GM18858 (cell line): Measurements from ENCODE around the gene STAB2.
"Not testable (repeated sequence)": the region's sequence is repeated elsewhere in the genome, so short reads cannot be mapped to it uniquely, and the experiment has no call there.

Experiments
- ATAC-seq: cut with Tn5 transposase; IDR thresholded peaks from one replicate; pipeline ENCODE4 v1.9.1; 2021; ENCODE audit not compliant: unreplicated experiment

Gene STAB2

DNA sequence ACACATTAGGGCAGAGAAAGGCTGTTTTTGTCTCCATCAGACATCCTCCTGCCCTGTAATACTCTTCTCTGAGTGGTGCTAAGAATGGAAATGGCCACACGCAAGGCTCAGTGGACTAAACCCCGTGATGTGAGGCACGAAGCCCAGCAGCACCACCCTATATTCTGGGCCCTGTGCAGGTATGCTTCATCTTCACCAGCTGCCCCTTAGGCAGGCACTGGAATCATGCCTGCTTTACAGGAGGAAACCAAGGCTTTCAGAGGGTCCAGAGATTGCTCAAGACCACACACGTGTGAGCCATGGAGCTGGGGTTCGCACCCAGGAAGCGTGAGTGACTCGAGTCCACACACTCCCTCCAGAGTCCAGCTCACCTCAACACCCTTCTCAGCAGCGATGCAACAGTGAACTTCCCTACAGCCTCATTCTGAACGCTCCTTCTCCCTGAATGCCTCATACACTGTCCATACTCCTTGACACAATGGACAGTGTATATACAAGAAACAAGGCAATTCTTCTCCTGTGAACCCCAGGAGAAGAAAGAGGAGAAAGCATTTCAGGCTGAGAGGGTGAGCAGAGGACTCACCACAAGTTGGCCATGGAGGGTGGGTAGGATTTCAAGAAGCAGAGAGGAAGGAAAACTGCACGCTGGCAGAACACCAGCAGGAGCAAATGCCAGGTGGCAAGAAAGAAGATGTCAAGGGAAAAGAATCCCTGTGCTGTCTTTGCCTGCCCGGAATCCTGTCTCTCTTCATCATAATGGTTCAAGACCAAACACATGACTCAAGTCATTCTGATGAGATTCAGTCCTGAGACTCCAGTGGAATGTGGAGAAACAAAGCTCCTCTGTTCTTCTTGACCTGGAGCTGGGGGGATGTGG lies 214.9 kb downstream of the STAB2 start:
- no peak for ATAC-seq

- no peak for ATAC-seq
Observed at GRCh38 chr12:103802586-103802886, 215.5 kb downstream of the STAB2 start.

- no peak for ATAC-seq
Observed at GRCh38 chr12:103803847-103804246, 216.8 kb downstream of the STAB2 start.

DNA sequence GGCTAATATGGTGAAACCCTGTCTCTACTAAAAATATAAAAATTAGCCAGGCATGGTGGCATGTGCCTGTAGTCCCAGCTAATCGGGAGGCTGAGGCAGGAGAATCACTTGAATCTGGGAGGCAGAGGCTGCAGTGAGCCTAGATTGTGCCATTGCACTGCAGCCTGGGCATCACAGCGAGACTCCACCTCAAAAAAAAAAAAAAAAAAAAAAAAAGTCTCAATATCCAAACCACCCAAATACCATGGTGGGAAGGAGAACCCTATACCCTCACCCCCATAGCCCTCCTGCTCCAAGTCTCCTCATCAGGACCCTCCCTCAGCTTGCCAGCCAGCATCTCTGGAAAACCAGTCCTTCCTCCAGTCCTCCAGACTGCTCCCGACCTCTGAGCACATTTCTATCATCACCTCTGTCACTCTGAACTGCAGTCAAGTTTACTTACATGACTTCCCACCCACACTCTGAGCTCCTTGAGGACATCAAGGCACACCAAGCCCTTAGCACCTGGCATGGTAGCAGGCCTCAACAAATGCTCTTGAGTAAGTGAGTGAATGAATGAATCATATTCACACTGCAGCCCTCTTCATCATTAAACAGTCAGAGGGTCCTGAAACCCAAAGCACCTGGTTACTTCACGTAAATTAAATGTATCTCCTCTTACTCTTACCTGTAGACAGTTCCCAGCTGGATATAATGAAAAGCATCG lies 218.7 kb downstream of the STAB2 start:
- ATAC-seq: no peak

GRCh38 chr12:103806803-103807202 lies 219.7 kb downstream of the STAB2 start:
- no peak for ATAC-seq

DNA sequence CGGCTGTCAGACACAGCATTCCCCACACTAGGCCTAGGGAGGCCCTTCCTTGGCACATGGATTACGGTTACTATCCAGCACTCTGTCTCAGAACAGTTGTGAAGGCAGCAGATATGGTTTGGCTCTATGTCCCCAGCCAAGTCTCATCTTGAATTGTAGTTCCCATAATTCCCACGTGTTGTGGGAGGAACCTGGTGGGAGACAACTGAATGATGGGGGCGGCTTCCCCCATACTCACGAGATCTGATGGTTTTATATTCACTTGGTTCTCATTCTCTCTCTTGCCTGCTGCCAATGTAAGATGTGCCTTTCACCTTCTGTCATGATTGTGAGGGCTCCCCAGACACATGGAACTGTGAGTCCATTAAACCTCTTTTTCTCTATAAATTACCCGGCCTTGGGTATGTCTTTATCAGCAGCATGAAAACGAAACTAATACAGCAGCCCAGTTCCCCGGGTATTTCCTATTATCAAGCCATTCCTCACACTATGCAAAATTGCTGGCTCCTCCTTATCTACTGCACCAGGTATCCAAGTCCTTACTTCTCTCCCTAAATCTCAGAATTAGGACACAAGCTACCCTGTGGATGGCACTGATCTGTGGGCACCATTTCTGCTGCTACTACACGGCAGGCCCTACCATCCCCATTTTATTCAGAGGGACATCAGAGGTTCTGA lies 220.6 kb downstream of the STAB2 start:
- no peak for ATAC-seq

DNA sequence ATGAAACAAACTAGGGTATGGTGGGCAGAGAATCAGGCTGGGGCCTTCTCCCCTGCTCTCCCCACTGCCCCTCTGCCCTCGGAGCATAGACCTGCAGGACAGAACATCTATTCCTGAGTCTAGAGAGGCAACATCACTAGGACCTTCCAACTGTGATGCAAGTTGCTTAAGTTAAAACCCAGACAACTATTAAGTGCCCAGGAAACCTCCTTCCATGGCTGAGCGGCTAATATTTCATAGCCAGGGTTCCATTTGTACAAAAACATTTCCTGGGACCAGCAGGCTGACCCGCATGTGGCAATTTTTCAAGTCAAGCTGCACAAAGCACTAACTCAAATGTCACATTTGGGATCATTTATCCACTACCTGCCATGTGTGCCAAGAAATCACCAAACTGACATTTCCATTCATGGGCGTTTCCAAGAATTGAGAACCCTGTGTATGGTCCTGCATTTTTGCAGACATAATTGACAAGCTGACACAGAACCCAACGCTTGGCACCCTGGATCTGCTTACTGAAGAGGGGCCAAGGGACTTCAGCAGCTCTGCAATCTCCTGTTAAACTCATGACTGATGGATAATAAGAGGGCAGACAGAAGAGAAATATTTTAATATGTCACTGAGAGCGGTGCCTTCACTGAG lies 221.3 kb downstream of the STAB2 start:
- ATAC-seq: no peak

- ATAC-seq: no peak
Observed at GRCh38 chr12:103809154-103809553, 222.1 kb downstream of the STAB2 start.

GRCh38 chr12:103809639-103810038 lies 222.6 kb downstream of the STAB2 start:
- not testable (repeated sequence) for ATAC-seq

DNA sequence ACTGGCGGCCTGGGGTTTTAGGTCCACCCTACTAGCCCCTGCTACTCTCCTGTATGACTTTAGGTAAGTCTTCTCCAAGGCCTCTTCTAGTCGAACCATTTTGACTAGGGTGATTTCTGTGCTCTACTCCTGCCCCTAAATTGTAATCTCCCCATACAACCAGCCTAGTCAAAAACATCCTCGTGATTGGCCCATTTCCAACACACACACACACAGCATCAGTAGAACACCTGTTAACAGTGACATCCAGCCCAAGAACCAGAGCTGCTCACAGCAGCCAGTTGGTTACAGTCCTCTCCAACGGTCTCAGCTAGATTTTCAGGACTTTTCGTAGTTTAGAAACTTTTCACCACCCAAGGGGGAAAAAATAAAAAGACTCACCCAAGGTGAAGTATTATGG lies 223.0 kb downstream of the STAB2 start:
- ATAC-seq: no peak

DNA sequence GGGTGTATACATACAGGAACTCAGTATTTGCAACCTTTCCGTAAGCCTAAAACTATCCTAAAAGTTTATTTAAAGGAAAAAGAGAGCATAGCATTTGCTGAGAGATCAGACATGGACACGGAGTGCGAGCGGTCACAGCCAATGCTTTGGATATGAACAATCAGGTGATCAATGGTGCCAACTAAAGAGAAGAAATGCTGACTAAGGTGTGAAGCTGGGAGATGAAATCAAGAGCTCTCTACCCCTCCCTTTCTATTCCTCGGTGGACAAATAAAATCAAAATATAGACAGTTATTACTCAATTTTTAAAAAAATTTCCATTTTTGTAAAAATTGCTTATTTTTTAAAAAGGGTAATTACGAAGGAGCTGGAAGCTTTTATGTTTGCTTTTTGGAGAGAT lies 224.7 kb downstream of the STAB2 start:
- no peak for ATAC-seq

DNA sequence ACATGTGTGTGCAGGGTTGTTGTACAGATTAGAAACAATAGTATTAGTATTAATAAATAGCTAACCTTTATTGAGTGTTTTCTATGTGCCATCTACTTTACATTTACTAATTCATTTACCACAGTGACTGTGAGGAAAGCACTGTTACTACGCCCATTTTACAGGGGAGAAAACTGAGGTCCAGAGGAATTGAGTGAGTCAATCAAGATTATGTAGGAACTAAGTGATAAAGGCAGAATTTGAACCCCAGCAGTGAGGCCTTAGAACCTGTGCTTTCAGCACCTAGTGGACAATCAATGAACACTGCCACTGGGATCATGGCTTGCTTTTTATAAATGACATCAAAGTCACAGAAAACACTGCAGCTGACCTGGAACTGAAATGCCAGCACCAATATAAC lies 225.7 kb downstream of the STAB2 start:
- no peak for ATAC-seq

GRCh38 chr12:103813426-103813825 lies 226.4 kb downstream of the STAB2 start:
- ATAC-seq: no peak

- no peak for ATAC-seq
Observed at GRCh38 chr12:103813949-103814348, 226.9 kb downstream of the STAB2 start.

- ATAC-seq: no peak
Observed at GRCh38 chr12:103814436-103814835, 227.4 kb downstream of the STAB2 start.
